GM21717 (cell line): ENCODE measurements around the gene SAP30BP.

Experiments
- ATAC-seq: cut with Tn5 transposase; IDR thresholded peaks from one replicate; pipeline ENCODE4 v1.9.1; 2021; ENCODE audit warnings: mild to moderate bottlenecking, moderate library complexity; ENCODE audit not compliant: unreplicated experiment

Gene SAP30BP

DNA sequence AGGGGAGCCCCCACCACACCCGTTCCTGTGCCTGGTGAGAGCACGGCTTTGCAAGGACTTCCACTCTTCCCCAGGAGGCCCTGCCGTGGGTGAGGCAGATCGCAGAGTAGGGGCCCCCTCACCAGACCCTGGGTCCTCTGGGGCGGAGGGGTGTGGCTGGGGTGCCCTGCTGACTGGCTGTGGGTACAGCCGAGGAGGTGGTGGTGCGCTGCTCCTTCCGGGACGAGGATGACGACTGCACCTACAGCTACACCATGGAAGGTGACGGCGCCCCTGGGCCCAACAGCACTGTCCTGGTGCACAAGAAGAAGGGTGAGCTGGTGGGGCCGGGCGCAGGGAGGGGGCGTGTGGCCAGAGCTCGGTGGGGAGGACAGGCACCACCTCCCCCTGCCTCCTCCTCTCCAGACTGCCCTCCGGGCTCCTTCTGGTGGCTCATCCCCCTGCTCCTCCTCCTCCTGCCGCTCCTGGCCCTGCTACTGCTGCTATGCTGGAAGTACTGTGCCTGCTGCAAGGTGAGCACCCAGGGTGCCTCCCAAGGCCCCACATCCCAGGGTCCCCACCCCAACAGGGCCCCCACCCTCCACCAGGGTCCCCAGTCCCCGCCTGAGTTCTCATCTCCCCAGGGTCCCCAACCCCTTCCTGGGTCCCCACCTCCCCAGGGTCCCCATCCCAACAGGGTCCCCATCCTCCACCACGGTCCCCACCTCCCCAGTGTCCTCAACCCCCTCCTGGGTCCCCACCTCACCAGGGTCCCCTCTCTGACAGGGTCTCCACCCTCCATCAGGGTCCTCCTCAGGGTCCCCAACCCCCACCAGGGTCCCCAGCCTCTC, 70.2 kb downstream of the SAP30BP start:
- ATAC-seq, result no peak

DNA sequence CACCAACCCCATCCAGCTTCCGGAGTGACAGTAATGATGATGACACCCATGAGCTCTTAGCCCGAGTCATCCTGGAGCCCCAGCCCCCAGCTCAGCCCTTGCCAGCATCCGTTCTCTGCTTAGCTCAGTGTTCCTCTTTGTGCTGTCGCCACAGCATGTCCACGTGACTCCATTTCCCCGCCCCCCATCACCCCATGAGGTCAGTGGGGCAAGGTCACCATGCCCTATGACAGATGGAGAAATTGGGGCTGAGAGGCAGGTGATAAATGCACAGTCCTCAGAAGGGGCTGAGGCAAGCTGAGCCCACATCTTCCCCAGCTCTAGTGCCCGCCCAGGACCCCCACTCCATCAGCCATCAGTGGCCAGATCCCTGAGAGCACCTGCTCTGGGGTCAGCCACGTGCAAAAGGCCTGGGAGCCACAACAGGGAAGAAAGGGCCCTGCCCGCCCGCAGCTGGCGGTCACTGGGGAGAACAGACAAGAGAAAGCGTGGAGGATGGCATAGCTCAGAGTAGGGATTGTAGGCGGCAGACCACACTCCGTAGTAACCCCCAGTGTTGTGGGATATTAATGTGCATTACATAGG, 71.2 kb downstream of the SAP30BP start:
- no peak for ATAC-seq

DNA sequence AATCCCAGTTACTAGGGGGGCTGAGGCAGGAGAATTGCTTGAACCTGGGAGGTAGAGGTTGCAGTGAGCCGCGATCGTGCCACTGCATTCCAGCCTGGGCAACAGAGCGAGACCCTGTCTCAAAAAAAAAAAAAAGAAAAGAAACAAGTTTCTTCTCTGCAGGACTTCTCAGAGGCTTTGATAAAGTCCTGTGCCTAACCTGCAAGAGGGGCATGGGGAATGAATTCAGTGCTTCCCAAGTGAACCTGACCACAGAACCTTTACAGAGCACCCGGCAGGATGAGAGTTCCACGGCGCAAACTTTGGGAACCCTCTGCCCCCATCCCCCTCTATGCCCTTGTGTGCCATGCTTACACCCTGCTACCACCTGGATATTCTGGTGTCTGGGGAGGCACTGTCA, 72.0 kb downstream of the SAP30BP start:
- ATAC-seq, result no peak

DNA sequence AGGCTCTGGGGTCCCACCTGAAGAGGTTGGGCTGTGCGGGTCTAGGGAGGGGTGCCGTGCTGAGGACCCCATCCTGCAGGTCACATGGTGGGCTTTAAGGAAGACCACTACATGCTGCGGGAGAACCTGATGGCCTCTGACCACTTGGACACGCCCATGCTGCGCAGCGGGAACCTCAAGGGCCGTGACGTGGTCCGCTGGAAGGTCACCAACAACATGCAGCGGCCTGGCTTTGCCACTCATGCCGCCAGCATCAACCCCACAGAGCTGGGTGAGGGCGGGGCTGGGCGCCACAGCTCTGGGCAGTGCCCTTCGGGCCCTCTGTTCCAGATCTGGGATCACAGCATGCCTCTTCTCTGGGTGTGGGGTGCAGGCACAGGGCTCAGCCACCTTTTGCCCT, 72.7 kb downstream of the SAP30BP start:
- ATAC-seq, result no peak

DNA sequence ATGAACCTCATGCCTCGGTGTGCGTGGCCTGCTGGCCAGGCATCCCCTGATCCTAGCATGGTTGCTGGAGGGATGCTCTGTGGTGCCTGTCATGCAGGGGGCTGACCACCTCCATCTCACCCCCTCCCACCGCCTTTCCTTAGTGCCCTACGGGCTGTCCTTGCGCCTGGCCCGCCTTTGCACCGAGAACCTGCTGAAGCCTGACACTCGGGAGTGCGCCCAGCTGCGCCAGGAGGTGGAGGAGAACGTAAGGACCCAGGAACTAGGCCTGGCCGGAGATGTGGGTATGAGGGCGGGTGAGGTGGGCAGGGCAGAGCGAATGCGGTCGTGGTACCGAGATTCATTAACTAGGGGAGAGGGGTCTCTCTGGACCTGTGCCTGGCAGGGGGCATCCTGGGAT, 73.1 kb downstream of the SAP30BP start:
- ATAC-seq, result no peak

DNA sequence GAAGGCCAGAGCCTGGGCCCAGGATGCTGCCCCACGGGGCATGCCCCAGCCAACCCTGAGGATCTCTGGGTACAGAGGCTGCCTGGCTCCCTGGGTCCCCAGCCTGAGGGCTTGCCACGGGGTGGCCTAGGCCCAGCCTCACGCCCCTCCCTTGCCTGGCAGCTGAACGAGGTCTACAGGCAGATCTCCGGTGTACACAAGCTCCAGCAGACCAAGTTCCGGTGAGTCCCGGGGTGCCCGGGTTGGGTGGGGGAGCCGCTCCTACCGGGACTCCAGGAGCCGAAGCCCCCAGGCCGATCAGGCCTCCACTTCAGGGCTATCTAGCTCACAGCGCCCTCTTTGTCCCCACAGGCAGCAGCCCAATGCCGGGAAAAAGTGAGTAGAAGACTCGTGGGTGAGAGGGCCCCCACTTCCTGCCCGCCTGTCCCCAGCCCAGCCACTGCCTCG, 73.5 kb downstream of the SAP30BP start:
- ATAC-seq, result no peak

DNA sequence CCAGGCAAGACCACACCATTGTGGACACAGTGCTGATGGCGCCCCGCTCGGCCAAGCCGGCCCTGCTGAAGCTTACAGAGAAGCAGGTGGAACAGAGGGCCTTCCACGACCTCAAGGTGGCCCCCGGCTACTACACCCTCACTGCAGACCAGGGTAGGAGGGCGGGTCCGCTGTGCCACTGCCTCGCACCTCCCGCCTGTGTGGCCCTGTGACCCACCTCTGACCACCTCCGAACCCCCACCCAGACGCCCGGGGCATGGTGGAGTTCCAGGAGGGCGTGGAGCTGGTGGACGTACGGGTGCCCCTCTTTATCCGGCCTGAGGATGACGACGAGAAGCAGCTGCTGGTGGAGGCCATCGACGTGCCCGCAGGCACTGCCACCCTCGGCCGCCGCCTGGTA, 75.2 kb downstream of the SAP30BP start:
- no peak for ATAC-seq

DNA sequence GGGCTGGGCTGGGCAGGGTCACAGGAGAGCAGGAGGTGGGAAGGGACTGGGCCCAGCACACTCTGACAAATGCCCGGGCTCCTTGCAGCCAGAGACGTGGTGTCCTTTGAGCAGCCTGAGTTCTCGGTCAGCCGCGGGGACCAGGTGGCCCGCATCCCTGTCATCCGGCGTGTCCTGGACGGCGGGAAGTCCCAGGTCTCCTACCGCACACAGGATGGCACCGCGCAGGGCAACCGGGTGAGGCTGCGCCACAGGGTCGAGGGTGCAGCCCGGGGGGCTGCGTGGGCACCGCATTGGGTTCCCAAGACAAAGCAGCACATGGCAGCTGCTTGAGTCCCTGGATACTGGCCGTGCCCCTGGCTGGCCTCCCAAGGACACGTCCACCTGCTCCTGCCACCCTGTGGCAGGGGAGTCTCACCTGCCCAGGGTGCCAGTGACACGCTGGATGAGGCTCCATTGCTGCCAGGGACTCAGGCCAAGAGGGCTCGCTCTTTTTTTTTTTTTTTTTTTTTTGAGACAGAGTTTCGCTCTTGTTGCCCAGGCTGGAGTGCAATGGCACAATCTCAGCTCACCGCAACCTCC, 76.6 kb downstream of the SAP30BP start:
- no peak for ATAC-seq

DNA sequence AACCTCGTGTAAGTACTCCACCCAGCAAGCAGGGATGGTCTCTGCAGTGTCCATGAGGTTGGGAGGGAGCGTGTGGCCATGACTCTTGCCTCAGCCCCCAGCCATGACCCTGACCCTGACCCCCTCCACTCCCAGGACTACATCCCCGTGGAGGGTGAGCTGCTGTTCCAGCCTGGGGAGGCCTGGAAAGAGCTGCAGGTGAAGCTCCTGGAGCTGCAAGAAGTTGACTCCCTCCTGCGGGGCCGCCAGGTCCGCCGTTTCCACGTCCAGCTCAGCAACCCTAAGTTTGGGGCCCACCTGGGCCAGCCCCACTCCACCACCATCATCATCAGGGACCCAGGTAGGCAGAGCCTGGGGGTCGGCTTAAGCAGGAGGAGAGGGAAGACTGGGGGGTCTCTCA, 81.6 kb downstream of the SAP30BP start:
- ATAC-seq, result no peak

DNA sequence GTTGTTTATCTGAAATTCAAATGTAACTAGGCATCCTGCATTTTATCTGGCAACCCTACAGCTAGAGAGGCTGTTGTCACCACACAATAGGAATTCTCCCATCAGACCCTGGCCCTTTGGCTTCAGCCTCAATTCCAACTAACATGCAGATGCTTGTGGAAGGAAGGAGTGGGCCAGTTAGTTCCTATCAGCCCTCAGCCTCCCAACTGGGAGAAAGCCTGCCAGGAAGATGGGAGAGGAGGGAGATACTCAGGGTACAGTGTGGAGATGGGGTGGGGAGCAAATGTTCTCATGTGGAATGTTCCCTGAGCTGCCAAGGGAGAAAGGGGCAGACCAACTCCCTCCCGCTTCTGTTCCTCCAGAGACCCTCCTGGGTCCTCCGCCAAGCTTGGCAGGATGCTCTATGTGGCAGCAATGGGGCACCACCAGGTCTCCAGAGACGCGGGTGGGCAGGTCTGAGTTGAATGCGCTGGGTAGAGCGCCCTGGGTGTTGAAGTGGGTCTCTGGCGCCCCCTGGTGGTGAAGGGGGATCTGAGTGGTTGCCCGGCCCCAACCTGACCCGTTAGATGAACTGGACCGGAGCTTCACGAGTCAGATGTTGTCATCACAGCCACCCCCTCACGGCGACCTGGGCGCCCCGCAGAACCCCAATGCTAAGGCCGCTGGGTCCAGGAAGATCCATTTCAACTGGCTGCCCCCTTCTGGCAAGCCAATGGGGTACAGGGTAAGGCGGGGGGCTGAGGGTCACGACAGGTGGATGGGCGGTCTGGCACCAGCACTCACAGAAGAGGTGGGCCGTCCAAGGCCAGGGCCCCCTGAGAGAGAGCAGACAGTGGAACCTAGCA, 82.6 kb downstream of the SAP30BP start:
- no peak for ATAC-seq

DNA sequence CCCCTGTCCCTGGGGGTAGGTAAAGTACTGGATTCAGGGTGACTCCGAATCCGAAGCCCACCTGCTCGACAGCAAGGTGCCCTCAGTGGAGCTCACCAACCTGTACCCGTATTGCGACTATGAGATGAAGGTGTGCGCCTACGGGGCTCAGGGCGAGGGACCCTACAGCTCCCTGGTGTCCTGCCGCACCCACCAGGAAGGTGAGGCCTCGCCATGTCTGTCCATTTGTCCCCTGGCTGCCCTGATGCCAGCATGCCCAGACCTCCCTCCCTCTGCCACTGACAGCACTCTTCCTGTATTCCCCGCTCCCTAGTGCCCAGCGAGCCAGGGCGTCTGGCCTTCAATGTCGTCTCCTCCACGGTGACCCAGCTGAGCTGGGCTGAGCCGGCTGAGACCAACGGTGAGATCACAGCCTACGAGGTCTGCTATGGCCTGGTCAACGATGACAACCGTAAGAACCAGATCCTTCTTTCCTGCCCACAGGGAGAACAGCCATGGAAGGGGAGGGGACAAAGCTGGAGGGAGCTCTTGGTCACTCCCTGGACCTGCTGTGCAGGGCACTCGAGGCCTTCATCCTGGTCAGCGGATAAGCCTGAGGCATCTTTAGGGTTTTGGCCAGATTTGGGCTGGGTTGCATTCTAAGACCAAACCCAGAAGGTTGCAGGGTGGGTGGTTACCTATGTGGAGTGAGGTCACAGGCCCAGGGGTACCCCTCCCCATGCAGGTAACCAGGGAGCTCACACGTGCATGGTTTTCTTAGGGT, 83.7 kb downstream of the SAP30BP start:
- no peak for ATAC-seq

DNA sequence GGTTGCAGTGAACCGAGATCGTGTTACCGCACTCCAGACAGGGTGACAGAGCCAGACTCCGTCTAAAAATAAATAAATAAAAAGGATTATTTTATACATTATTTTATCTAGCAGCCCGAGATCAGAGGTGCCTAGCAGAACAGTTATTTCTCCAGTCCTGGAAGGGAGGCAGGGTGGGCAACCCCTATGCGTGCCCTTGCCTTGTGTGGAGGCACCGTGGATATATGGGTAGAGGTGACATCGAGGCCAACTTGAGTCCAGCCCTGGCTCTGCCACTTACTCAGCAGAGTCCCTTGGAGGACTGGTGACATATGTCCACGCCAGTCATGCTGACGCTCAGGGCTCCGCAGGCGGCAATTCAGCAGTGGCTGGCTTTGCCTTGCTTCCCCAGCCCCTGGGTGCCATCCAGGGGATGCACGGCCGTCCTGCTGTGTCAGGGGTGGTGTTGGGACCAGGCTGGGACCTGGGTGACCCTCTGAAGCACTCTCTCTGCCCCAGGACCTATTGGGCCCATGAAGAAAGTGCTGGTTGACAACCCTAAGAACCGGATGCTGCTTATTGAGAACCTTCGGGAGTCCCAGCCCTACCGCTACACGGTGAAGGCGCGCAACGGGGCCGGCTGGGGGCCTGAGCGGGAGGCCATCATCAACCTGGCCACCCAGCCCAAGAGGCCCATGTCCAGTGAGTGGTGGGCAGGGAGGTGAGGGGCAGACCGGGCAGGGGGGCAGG, 84.7 kb downstream of the SAP30BP start:
- ATAC-seq, result no peak

DNA sequence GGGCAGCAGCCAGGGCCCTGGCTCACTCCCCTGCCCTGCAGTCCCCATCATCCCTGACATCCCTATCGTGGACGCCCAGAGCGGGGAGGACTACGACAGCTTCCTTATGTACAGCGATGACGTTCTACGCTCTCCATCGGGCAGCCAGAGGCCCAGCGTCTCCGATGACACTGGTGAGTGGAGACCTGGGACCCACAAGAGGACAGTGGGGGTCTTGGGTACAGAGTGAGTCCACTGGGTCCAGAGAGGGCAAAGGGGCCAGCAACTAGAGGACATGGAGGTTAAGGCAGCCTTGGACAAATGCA, 85.2 kb downstream of the SAP30BP start:
- ATAC-seq, result no peak

DNA sequence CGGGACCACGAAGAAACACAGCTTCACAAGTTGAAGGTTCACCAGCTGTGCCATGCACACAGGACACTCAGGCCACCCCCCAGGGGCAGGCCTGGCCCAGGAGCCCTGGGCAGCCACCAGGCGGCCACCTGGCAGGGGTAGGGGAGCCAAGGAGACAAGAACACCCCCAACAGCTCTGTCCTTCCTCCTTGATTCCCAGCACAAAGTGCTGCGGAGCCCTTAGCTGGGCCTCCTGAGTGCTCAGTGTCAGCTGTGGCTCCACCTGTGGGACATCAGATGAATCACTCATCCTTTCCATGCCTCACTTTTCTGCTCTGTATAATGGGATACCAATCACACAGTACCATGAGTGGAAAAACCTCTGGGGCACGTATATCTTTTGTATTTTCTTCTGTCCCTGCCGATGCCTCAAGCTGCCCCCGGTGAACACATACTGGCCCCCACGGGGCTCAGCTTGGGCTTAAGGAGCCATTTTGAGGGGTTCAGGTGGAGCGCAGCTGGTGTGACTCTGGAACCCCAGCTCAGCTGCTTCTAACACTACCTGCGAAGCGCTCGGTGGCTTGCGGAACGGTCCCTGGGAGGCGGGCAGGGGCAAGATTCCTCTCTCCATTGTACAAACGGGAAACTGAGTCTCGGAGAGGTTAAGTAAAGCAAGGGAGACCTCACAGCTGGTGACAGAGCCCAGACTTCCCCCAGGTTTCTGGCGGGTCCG, 85.8 kb downstream of the SAP30BP start:
- no peak for ATAC-seq

DNA sequence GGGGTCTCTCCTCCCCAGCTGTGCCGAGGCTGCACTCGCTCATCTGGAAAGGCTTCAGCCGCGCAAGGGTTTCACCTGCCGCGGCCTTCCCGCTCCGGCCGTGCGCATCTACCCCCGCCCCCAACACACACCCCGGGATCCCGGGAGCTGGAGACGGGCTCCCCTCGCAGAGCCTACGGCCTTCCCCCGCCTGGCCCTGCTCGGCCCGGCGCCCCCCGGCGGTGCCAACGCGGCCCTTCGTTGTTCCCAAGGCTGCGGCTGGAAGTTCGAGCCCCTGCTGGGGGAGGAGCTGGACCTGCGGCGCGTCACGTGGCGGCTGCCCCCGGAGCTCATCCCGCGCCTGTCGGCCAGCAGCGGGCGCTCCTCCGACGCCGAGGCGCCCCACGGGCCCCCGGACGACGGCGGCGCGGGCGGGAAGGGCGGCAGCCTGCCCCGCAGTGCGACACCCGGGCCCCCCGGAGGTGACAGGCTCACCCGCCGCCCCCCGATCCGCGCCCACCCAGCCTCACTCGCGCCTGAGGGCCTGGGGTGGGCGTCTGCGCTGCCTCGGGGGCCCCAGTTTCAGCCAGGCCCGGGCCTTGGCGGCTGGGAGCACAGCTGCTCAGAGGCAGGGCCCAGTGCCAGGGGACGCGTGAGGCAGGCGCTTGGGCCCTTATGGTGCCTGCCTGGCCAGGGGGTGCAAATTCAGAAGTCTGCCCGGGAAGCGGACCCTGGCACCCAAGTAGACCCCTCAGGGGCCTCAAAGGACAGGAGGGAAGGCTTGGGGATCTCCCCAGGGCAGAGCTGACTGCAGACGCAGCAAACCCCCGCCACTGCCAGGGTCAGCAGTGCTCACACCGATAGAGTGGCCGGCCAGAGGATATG, 86.6 kb downstream of the SAP30BP start:
- ATAC-seq, result peak; percentile 46

DNA sequence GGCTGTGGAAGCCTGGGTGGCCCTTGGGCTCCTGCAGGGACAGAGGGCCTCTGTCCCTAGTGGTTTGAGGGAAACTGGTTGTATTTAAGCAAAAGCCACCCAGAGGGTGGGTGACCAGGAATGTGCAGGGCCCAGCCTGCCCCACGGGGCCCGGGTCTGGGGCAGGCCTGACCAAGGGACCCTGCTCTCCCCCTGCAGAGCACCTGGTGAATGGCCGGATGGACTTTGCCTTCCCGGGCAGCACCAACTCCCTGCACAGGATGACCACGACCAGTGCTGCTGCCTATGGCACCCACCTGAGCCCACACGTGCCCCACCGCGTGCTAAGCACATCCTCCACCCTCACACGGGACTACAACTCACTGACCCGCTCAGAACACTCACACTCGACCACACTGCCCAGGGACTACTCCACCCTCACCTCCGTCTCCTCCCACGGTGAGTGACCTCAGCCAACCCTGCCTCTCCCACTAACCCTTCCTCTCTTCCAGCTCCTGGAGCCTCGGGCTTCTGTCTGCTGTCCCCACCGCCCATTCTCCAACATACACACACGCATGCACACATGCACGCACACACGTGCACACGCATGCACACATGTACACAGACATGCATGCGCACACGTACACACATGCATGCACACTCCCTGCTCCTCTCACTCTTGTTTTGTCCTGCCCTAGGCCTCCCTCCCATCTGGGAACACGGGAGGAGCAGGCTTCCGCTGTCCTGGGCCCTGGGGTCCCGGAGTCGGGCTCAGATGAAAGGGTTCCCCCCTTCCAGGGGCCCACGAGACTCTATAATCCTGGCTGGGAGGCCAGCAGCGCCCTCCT, 87.5 kb downstream of the SAP30BP start:
- no peak for ATAC-seq

DNA sequence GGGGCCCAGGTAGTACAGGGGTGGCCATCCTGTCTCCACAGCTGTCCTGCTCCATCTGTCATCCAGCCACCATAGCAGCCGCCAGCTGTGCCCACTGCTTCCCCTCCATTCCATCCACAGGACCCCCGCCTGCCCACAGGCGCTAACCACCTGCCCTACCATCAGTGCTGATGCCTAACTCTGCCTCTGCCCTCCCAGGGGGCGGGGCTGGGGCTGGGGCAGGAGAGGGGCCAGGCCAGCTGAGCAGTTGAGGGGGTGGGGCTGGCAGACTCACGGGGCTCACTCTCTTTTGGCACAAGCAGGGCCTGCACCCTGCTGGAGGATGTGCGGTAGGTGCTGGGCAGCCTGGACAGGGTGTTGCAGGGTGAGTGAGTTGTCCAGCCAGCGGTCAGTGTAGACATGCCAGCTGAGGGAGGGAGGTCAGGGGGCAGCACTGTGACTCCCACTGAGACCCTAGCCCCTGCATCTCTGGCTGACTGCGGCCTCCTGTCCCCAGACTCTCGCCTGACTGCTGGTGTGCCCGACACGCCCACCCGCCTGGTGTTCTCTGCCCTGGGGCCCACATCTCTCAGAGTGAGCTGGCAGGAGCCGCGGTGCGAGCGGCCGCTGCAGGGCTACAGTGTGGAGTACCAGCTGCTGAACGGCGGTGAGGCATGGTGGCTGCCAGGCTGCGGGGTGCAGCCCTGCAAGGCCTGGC, 88.2 kb downstream of the SAP30BP start:
- no peak for ATAC-seq
